Activated naive CD4-positive, alpha-beta T cell (primary cell): ENCODE results near the gene OVCA2.

Source experiments
- DNase-seq, 4 experiments: peaks; one replicate each; lab custom pipeline; 2025; lab: John Stamatoyannopoulos, UW

Gene OVCA2

DNA sequence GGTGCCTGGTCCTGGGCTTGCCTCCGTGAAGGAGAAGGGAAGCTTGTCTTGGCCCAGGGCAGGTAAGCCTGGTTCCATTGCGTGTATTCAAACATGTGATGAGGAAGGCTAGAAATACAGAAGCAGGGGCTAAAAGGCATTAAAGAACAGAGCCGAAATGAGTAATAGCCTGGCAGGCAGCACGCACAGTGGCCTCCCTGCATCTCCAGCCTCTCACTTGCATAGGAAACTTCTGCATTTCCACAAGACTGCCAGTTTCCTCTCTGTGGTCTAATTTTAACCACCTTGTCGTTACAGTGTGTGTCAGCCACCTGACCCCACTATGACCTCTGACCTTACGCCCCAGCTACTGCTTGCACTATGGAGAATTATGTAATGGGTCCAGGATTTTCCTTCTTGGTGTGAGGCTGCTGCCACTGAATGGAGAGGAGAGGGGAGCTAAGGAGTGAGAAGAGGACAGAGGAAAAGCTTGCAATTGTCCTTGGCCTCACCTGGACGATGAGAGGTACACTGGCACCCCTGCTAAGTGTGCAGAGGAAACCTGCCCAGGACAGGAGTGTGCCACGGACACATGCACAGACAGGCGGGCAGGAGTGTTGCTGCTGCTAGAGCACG, 45.9 kb downstream of the OVCA2 start:
- no peak for DNase-seq

DNA sequence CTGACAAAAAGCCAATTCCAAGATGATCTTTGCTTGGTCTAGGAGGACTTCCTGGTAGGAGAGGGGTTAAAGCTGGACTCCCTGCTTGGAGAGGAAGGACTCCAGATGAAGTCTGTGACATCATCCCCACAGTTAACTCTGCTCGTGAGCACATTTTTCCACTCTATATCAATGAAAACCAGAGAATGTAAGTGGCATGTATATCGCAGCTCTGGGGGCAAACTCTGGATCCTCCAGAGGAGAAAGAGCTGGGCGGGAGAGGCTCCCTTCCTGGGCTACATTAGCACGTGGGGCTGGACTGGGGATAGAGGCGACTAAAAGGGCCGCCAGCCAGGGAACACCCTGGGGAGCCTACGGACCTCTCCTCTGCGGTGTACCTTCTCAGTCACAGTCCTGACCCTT, 47.2 kb downstream of the OVCA2 start:
- DNase-seq: no peak

DNA sequence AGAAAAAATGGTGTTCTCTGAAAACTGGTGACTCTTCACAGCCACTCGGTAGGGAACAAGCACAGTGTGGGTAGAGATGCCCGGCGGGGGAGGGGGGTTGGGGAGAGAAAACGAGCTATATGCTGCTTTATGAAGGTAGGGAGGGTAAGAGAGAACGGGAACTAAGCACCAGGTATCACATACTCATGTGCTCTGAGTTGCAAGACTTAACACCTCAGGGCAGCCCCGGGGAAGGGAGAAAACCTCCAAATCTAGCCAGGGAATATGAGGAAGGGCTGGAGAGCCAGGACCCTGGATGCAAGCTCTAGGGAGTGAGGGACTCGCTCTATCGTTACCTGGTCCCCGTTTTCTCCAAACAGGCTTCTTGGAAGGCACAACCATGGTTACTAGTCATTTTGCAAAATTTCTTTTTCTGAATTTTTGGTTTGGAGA, 48.4 kb downstream of the OVCA2 start:
- peak in 2 of 4 experiments; percentile 7 to 21 for DNase-seq

- no peak for DNase-seq
Observed at GRCh38 chr17:2090804-2091534, 49.1 kb downstream of the OVCA2 start.

DNA sequence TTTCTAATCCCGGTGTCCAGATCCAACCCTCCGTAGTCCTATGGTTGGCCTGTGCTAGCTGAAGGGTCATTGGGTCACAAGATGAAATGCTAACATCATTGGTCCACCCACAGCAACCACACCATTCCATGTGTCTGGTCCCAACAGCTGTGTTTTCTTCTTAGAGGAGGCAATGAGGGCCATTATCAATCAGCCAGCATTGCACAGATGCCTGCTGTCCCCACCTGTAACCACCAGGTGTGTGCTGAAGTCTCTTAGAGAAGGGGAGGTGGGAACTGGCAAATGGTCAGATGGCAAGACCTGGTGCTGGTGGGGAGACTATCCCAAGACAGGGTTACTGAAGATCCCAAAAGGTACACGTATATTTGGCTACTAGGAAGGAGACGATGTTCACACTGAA, 50.4 kb downstream of the OVCA2 start:
- DNase-seq: no peak
